RWPE1 (cell line): Measurements from ENCODE around the gene IL1B.

Experiments used
- CTCF ChIA-PET: fragments of 350-600 bp; sonication (Branson Sonifier 250); formaldehyde crosslinking; extraction: SDS; loops from one replicate; lab custom pipeline; 2021; lab: Yijun Ruan, JAX
- POLR2A ChIA-PET: fragments of 400-600 bp; formaldehyde crosslinking; extraction: SDS; loops from one replicate; lab custom pipeline; 2020; ENCODE audit warnings: antibody characterized with exemption; ENCODE audit not compliant: low non-redundant PET; lab: Yijun Ruan, JAX
- DNase-seq: peaks from one replicate; pipeline ENCODE4 v3.0.0; 2012; ENCODE audit warnings: low spot score
- H3K27ac ChIP-seq: fragments of 450-650 bp; 2 replicates; pipeline ENCODE4 v1.5.1; 2017
- TF ChIP-seq, protein P1 (sequence below): fragments of 450-650 bp; conservative IDR thresholded peaks from 2 replicates; pipeline ENCODE4 v1.5.1; 2017; ENCODE audit warnings: low read depth, mild to moderate bottlenecking

The IL1B gene

DNA sequence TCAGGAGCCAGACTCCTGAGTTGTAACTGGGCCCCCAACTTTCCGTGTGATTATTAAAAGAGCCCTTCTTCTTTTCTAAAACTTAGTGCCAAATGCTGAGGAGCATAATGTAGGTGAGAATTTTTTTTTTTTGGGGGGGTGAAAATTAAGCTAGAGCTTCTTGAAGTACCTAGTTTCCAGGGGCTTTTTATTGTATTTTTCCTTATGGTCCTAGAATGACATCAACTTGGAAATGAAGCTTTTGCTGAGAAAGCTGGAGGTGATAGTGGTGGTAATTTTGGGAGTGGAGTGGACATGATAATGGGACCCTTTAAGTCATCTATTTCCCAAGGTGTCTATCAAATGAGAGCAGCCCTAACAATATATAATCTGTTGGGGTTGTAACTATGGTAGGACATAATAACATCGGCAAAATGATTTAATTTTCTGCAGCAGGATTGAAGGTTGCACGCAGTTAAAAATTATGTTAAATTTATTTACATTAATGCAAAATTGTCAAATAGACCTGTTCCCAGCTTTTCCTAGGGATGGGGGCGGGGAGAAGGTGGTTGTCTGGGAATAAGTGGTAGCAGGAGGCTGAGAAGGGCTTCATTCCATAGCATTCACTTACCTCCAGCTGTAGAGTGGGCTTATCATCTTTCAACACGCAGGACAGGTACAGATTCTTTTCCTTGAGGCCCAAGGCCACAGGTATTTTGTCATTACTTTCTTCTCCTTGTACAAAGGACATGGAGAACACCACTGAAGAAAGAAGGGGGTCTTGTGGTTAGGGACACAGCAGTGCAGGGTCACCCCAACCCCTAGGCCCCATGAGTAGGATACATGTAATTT is 5.7 kb downstream of the IL1B start:
- DNase-seq: no peak
- POLR2A ChIA-PET: interaction anchor here (0.7 kb wide), 1 partner anchor 54 kb away, joined by 4 read pairs; no protein-coding TSS in a partner anchor
- CTCF ChIA-PET: interaction anchor here (0.8 to 1.0 kb wide), 2 partner anchors 58 to 111 kb away, joined by 3 read pairs; no protein-coding TSS in a partner anchor
- TF ChIP-seq, protein P1, sequence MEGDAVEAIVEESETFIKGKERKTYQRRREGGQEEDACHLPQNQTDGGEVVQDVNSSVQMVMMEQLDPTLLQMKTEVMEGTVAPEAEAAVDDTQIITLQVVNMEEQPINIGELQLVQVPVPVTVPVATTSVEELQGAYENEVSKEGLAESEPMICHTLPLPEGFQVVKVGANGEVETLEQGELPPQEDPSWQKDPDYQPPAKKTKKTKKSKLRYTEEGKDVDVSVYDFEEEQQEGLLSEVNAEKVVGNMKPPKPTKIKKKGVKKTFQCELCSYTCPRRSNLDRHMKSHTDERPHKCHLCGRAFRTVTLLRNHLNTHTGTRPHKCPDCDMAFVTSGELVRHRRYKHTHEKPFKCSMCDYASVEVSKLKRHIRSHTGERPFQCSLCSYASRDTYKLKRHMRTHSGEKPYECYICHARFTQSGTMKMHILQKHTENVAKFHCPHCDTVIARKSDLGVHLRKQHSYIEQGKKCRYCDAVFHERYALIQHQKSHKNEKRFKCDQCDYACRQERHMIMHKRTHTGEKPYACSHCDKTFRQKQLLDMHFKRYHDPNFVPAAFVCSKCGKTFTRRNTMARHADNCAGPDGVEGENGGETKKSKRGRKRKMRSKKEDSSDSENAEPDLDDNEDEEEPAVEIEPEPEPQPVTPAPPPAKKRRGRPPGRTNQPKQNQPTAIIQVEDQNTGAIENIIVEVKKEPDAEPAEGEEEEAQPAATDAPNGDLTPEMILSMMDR: no peak
- H3K27ac ChIP-seq: peak overlapping the region; percentile 70; the same call in 1 of the 2 replicates

DNA sequence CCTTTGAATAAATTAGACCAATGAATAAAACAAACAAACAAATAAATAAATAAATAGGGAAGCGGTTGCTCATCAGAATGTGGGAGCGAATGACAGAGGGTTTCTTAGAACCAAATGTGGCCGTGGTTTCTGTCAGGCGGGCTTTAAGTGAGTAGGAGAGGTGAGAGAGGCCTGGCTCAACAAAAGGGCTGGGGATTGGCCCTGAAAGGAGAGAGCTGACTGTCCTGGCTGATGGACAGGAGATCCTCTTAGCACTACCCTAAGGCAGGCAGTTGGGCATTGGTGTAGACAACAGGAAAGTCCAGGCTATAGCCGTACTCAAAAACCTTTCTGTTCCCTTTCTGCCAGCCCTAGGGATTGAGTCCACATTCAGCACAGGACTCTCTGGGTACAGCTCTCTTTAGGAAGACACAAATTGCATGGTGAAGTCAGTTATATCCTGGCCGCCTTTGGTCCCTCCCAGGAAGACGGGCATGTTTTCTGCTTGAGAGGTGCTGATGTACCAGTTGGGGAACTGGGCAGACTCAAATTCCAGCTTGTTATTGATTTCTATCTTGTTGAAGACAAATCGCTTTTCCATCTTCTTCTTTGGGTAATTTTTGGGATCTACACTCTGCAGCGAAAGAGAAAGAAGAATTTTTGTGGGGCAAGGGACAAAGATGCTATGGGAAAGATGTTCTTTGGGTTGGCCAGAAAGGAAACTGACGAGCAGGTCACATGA is 6.5 kb downstream of the IL1B start:
- TF ChIP-seq, protein P1: no peak
- CTCF ChIA-PET: interaction anchor here (0.6 to 1.0 kb wide), 2 partner anchors 57 to 82 kb away, joined by 3 read pairs; no protein-coding TSS in a partner anchor
- POLR2A ChIA-PET: interaction anchor here (1.3 kb wide), 1 partner anchor 46 kb away, joined by 3 read pairs; the partner anchor contains the start of gene IL1A
- no peak for DNase-seq
- peak overlapping the region; percentile 61 for H3K27ac ChIP-seq

DNA sequence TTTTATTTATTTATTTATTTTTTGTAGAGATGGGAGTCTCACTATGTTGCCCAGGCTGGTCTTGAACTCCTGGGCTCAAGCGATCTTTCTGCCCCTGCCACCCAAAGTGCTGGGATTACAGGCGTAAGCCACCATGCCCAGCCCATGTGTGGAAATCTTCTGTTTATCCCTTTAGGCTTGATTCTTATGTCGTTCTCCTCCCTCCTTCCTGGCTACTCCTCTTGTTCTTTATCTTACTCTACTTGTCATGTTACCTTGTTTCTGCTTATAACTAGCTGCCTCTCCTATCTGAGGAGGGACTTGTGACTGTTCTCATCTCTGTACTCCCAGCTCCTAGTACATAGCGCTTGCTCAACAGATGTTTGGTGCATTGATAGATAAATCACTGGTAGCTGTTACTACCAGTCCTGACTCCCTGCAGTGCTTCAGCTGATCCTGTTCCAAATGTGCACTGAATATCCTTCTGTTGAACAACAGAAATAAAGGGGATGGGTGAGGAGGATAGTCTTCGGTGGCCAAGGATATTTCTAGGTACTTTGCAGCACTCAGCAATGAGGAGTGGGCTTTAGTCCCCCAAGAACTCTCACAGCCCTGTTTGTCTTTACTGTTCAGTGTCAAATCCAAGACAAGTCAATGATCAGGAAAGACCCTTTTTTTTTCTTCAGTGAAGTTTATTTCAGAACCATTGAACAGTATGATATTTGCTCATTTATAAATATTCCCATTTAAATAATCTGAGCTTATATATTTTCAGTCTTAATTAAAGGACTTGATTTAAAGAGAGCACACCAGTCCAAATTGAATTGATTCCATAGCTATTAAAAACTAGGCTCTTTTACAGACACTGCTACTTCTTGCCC is 7.2 kb downstream of the IL1B start:
- ChIA-PET POLR2A (interaction anchor here (1.3 kb wide), 1 partner anchor 46 kb away, joined by 3 read pairs; the partner anchor contains the start of gene IL1A), CTCF (interaction anchor here (0.6 kb wide), 2 partner anchors 10 to 81 kb away, joined by 3 read pairs; no protein-coding TSS in a partner anchor)
- peak overlapping the region; percentile 61 for H3K27ac ChIP-seq
- no peak for DNase-seq
- TF ChIP-seq, protein P1: no peak

DNA sequence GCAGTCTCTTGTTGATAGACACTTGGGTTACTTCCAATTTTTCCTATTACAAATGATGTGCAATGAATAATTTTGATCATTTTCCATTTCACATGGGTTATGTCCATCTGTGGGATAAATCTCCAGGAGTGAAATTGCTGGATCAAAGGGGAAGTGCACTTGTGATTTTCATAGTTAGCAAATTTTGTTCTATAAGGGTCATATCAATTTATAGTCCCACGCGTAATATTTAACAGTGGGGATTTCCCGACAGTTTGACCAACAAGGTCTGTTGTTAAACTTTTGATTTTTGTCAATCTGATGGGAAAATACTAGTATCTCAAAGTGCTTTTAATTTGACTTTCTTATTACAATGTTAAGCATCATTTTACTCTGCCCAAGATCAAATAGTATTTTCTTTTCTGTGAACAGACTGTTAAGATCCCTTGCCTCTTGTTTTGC is 8.3 kb downstream of the IL1B start:
- TF ChIP-seq, protein P1: no peak
- ChIA-PET POLR2A (no interaction called here), CTCF (no interaction called here)
- DNase-seq: no peak
- no peak overlapping the region for H3K27ac ChIP-seq

DNA sequence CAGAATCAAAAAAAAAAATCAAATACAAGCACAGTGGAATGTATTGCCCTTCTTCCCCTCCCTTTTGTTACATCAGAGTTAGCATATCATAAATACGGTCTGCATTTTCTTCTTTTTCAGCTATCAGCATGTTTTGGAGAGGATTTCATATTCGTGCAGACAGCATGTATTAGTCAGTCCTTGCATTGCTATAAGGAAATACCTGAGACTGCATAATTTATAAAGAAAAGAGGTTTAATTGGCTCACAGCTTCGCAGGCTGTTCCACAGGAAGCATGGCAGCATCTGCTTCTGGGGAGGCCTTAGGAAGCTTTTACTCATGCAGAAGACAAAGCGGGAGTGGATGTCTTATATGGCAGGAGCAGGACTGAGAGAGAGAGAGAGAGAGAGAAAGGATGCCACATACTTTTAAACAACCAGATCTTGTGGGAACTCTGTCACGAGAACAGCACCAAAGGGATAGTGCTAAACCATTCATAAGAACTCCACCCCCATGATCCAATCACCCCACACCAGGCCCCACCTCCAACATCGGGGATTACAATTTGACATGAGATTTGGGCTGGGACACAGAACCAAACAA is 8.9 kb downstream of the IL1B start:
- ChIA-PET CTCF (no interaction called here), POLR2A (no interaction called here)
- H3K27ac ChIP-seq: no peak overlapping the region
- TF ChIP-seq, protein P1: no peak
- no peak for DNase-seq
